ENCODE results near the gene SHBG. TPM values are rescaled to one million over a fixed set of nuclear protein-coding genes. Genes with fewer than 3 reads are reported as not detected.

SHBG gene
- total RNA-seq, 2 experiments from 2014 or later, result 0.53 TPM; not detected in 1

- peaks cover 20% of the 10 kb centered on the region for H3K4me1 ChIP-seq (ENCODE audit: insufficient read depth, low read length, poor library complexity, severe bottlenecking)
- peak; percentile 99 for DNase-seq (ENCODE audit: low spot score)
- H3K27ac ChIP-seq (ENCODE audit: low read depth, low read length, poor library complexity, severe bottlenecking), result peak within 1 kb of the TSS; percentile 59
- CTCF ChIA-PET (ENCODE audit: unreplicated experiment), result interaction anchor here (1.4 kb wide), 1 partner anchor 74 kb away, joined by 4 read pairs; the partner anchor contains the start of gene WRAP53
- peaks cover 17% of the 10 kb centered on the region; the same call in 1 of the 2 replicates for H4K20me1 ChIP-seq (ENCODE audit: insufficient read depth, low read length)
- H3K36me3 ChIP-seq (ENCODE audit: insufficient read depth, low read length), result peaks cover 24% of the 10 kb centered on the region; the same call in 1 of the 2 replicates
- H3K79me2 ChIP-seq (ENCODE audit: insufficient read depth, low read depth, low read length), result peaks cover 26% of the 10 kb centered on the region
- H3K4me3 ChIP-seq (ENCODE audit: low read depth, low read length, poor library complexity, severe bottlenecking), result peak within 1 kb of the TSS; percentile 87
- POLR2A ChIA-PET, result interaction anchor here (0.6 to 1.6 kb wide), 8 partner anchors 12 to 716 kb away, joined by 3 to 6 read pairs (median 4); partner anchors contain the start of genes CD68, MPDU1 and TP53
- no TSS peak for BruUV-seq (replicated peaks)
- intact Hi-C loops (cut with micrococcal nuclease; ENCODE audit: unreplicated experiment), result loop anchor here (1.0 kb wide), 2 partner anchors 41 to 72 kb away; no protein-coding TSS in a partner anchor
- peak within 1 kb of the TSS; percentile 99 for H3K4me2 ChIP-seq (ENCODE audit: low read length)
- H3K9me3 ChIP-seq (ENCODE audit: low read length), result no peaks in the 10 kb centered on the region
- TF ChIP-seq, protein P1, sequence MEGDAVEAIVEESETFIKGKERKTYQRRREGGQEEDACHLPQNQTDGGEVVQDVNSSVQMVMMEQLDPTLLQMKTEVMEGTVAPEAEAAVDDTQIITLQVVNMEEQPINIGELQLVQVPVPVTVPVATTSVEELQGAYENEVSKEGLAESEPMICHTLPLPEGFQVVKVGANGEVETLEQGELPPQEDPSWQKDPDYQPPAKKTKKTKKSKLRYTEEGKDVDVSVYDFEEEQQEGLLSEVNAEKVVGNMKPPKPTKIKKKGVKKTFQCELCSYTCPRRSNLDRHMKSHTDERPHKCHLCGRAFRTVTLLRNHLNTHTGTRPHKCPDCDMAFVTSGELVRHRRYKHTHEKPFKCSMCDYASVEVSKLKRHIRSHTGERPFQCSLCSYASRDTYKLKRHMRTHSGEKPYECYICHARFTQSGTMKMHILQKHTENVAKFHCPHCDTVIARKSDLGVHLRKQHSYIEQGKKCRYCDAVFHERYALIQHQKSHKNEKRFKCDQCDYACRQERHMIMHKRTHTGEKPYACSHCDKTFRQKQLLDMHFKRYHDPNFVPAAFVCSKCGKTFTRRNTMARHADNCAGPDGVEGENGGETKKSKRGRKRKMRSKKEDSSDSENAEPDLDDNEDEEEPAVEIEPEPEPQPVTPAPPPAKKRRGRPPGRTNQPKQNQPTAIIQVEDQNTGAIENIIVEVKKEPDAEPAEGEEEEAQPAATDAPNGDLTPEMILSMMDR (conservative IDR thresholded peaks at IDR 0.05; ENCODE audit: low read length), result peak; percentile 69
- TF ChIP-seq EZH2phosphoT487 (IDR thresholded peaks at IDR 0.05; ENCODE audit: borderline replicate concordance, low read depth, low read length), result no peak
- H2AFZ ChIP-seq (ENCODE audit: low read length), result peak within 1 kb of the TSS; percentile 88
- no peaks in the 10 kb centered on the region for H3K9me2 ChIP-seq (ENCODE audit: insufficient read depth, low read length)
Measured at GRCh38 chr17:7614425-7615264, 15.3 kb upstream of the SHBG start, which contains the start of gene FXR2. Gene FXR2 (minus strand): TSS chr17:7614897. CDS start chr17:7614532, 365 bp downstream.

DNA sequence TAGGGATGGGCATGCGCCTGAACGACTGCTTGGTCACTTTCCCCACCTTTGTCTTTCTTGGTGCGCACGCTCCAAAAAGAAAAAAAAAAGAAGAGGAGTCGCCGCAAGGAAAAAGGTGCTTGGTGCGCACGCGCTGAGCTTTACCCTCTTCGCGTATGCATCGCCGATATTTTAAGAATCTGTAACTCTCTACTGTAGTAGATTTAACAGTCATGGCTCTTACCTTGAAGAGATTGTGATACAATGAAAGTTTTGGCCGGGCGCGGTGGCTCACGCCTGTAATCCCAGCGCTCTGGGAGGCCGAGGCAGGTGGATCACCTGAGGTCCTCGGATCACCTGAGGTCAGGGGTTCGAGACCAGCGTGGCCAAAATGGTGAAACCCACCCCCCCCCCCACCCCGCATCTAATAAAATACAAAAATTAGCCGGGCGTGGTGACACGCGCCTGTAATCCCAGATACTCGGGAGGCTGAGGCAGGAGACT lies 14.6 kb upstream of the SHBG start:
- Histone ChIP-seq H3K79me2 (ENCODE audit: insufficient read depth, low read depth, low read length) (peaks cover 26% of the 10 kb centered on the region), H4K20me1 (ENCODE audit: insufficient read depth, low read length) (peaks cover 17% of the 10 kb centered on the region; the same call in 1 of the 2 replicates), H3K9me3 (ENCODE audit: low read length) (no peaks in the 10 kb centered on the region), H3K9me2 (ENCODE audit: insufficient read depth, low read length) (no peaks in the 10 kb centered on the region), H2AFZ (ENCODE audit: low read length) (peak overlapping the region; percentile 88), H3K4me3 (ENCODE audit: low read depth, low read length, poor library complexity, severe bottlenecking) (peak overlapping the region; percentile 68), H3K27ac (ENCODE audit: low read depth, low read length, poor library complexity, severe bottlenecking) (peak overlapping the region; percentile 53), H3K36me3 (ENCODE audit: insufficient read depth, low read length) (peaks cover 20% of the 10 kb centered on the region; the same call in 1 of the 2 replicates), H3K4me1 (ENCODE audit: insufficient read depth, low read length, poor library complexity, severe bottlenecking) (peaks cover 20% of the 10 kb centered on the region), H3K4me2 (ENCODE audit: low read length) (peak overlapping the region; percentile 65)
- POLR2A ChIA-PET, result interaction anchor here (0.6 to 1.6 kb wide), 4 partner anchors 12 to 72 kb away, joined by 4 to 6 read pairs (median 4); partner anchors contain the start of genes MPDU1 and TP53
- DNase-seq (ENCODE audit: low spot score), result no peak
- no TSS peak for BruUV-seq (replicated peaks)
- CTCF ChIA-PET (ENCODE audit: unreplicated experiment), result interaction anchor here (1.4 kb wide), 1 partner anchor 73 kb away, joined by 4 read pairs; the partner anchor contains the start of gene WRAP53
- intact Hi-C loops (cut with micrococcal nuclease; ENCODE audit: unreplicated experiment), result no loop called here
- TF ChIP-seq, protein P1 (conservative IDR thresholded peaks at IDR 0.05; ENCODE audit: low read length), result no peak
- TF ChIP-seq EZH2phosphoT487 (IDR thresholded peaks at IDR 0.05; ENCODE audit: borderline replicate concordance, low read depth, low read length), result no peak
